SK-N-DZ (cell line): ENCODE data around the gene VDR.
A peak's percentile ranks its signal among the peaks of the same experiment; 100 is the strongest.

Source experiments
- DNase-seq: peaks from one replicate; pipeline ENCODE4 v3.0.0-alpha.2; 2015; ENCODE audit warnings: low spot score

The VDR gene

GRCh38 chr12:47832263-47832933 lies 72.4 kb downstream of the VDR start:
- DNase-seq = no peak

- no peak for DNase-seq
Observed at GRCh38 chr12:47829584-47829983, 75.2 kb downstream of the VDR start.

GRCh38 chr12:47828976-47829482 lies 75.8 kb downstream of the VDR start:
- no peak for DNase-seq

GRCh38 chr12:47828008-47828975 lies 76.5 kb downstream of the VDR start:
- no peak for DNase-seq

GRCh38 chr12:47825173-47825639 lies 79.6 kb downstream of the VDR start:
- DNase-seq = no peak

- DNase-seq = no peak
Observed at GRCh38 chr12:47824635-47825034, 80.2 kb downstream of the VDR start.

- DNase-seq = no peak
Observed at GRCh38 chr12:47824198-47824597, 80.6 kb downstream of the VDR start.

GRCh38 chr12:47823422-47824086 lies 81.2 kb downstream of the VDR start:
- no peak for DNase-seq

- DNase-seq = no peak
Observed at GRCh38 chr12:47822863-47823262, 81.9 kb downstream of the VDR start.

GRCh38 chr12:47822401-47822800 lies 82.4 kb downstream of the VDR start:
- DNase-seq = no peak

GRCh38 chr12:47821346-47821706 lies 83.5 kb downstream of the VDR start:
- DNase-seq = no peak

GRCh38 chr12:47820631-47821345 lies 84.0 kb downstream of the VDR start:
- DNase-seq = no peak

GRCh38 chr12:47819896-47820630 lies 84.7 kb downstream of the VDR start, which contains the start of gene HDAC7:
Gene HDAC7 (minus strand): TSS chr12:47819903. CDS start chr12:47819785, 118 bp downstream.
- DNase-seq = peak; percentile 56

GRCh38 chr12:47819138-47819895 lies 85.5 kb downstream of the VDR start:
- peak; percentile 48 for DNase-seq

GRCh38 chr12:47818467-47819137 lies 86.2 kb downstream of the VDR start:
- DNase-seq = no peak

- no peak for DNase-seq
Observed at GRCh38 chr12:47818007-47818376, 86.8 kb downstream of the VDR start.

- no peak for DNase-seq
Observed at GRCh38 chr12:47817272-47818006, 87.4 kb downstream of the VDR start.
